NCI-H345 treated with DMSO at 0.1 percent for 48 hours (cell line): ENCODE data around the gene TAS2R41.

Source experiments
- DNase-seq: peaks from one replicate; lab custom pipeline; 2025; ENCODE audit not compliant: unreplicated experiment; lab: John Stamatoyannopoulos, UW

The TAS2R41 gene

DNA sequence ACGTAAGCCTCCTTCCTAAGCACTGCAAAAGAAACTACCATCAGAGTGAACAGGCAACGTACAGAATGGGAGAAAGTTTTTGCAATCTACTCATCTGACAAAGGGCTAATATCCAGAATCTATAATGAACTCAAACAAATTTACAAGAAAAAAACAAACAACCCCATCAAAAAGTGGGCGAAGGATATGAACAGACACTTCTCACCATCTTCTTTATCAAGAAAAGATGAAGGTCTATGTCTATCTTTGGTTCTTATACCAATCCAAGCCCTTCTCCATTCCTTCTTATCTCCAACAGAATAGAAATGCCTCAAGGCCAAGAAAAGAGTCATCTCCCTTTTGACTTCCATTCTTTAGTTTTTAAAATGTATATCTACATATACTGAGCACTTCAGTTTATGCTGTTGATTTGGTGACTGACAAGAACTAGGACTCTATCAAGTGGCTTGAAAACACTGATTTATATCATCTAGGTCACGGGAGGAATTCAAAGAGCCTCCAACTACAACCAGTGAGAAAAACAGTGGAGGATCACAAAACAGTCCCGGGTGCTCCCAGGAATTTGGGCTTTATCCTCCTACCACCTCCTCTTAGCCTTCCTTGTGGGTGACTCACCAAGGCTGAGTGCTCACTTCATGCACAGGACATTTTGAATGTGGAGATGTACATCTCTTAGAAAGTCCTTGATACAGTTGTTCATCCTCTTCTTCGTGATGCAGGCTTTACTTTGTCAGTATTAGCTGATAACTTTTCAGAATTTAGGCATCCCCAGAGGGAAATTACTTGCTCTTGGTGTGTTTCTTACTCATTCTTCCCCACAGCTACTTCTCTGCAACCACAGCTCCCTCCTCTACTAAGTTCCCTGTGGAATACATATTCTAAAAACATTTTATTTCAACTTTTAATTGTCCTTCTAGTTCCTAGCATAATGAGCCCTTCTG lies 15.4 kb downstream of the TAS2R41 start:
- DNase-seq = no peak

DNA sequence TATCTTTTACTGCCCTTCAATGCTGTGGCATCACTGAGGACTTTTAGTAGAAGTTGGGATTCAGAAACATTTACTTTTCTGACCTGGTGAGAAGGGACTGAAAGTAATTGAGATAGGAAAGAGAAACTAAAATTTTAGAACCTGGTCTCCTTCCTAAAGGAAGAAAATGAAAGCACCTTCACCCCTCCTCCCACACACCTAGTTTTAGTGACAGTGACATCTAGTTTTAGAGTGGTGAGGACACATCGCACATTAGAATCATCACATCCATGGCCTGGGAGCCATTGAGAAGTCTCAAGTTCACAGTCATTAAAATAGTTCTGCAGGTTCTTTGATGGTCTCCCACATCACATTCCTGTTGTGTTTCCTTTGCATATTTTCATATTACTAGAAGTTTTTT lies 16.1 kb downstream of the TAS2R41 start:
- no peak for DNase-seq

DNA sequence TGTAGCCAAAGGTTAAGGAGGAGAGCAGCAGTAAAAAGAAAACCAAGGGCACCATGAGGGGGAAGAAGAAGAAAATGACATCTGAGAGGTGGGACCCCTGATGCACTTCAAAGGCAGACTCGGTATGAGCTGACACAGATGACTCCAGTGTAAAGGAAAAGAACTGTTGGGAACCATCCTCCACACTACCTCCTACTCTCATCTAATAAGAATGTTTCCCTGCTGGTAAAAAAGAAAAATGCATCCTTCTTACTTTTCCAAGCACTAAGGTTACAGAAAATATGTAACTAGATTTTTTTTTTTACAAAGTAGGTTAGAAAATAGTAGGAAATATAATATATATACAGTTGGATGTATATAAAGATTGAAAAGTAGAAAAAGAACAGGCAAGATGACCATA lies 16.9 kb downstream of the TAS2R41 start:
- no peak for DNase-seq

DNA sequence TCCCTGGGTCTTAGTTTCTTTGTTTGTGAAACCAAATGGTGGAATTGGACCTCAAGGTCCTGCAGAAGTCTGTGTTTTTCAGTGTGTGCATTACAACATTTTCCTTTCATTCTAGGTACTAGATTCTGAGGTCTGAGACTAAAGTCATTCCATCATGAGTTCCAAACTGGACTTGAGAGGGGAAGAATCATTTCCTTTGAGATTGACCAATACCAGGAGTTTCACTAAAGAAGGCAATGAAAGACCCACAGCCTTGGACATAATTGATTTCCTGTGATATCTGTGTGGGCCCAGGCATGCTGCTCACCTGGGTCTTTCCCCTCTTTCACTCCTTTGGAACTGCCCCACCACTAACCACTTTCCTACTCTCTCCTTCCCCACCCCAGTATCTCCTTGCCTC lies 18.2 kb downstream of the TAS2R41 start:
- DNase-seq = no peak

DNA sequence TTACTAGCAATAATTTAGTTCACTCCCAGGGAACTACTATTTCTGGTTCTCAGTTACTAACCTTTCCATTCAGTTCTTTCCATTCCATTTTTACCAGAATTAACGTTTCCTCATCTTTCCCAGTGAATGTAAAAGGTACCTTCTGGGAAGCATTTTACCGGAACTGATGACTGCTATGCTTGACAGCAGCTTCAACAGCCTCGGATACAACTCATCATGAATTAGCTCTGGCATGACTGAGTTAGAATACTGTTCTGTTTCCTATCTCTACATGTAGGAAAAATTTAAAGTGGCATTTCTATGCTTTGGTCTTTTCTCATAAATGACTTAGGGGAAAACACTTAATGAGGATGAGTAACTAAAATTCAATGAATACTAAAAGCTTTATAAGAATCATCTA lies 18.6 kb downstream of the TAS2R41 start:
- no peak for DNase-seq

DNA sequence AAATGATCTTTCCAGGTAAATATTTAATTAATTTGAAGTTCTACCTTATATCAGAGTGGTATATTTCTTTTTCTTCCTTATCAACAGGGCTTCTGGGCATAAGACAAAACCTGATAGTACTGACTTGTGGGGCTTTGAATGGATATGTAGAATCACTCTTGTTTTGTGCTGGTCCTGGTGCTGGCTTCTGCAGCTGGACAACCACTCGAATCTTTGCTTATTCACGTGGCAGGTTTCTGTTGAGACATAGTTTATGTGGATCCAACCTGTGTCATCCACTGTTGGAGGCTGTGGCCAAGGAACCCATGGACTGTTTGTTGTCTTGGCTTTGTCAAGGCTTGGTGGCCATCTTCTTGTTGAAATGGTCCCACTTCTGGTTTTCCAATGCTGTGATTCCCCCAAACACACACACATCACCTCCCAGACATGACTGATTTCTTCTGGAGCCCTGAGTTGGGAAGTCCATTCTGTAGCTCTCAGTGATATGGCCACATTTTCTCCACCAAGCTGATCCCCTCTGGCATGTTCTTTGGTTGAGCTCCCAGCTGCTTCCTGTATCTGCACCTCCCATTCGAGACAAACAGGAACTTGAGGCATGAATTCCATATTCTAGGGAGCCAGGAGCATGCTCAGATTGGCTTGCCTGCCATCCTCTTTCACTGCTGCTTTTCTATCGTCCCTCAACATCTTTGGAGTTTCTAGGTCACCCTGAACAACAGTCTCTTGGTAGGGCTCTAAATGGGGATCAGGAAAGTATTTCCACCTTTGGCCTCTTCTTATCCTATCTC lies 19.5 kb downstream of the TAS2R41 start:
- no peak for DNase-seq

DNA sequence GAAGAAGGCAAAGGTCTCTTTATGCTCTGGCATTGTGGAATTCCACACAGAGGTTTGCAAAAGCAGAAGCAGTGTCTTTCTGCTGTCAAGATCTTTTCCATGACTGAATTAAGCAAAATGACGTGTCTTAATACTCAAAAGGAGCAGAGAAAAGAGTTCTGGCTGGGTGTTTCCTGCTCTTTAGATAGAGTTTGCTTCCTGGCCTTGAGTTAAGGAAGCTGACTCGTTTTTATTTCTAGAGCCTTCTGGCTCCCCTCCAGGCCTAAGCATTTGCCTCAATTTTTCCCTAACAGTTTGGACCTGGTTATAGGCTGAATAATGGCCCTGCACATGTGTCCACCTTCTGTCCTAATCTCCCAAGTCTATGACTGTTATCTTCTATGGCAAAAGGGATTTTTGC lies 21.6 kb downstream of the TAS2R41 start:
- DNase-seq = no peak

DNA sequence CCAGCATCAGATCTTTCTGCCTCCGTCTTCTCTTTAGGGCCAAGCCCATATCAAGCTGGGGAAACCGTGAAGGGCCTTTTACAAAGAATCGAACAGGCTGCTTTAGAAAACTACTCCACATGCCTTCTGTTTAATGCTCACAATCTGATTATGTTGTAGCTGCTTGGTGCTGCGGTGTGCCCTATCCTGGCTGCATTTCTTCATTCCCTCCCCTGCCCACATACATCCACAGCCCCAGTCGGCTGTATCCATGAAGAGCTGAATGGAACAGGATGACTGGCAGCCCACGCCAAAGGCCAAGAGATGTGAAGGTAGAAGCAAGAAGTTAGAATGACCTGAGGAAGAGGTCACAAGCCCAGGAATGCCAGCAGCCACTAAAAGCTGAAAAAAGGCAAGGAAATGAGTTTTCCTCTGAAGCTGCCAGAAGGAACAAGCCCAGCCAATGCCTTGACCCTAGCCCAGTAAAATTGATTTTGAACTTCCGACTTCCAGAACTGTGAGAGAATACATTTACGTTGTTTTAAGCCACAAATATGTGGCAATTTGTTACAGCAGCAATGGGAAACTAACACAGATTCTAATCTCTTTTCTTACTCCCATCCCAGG lies 22.2 kb downstream of the TAS2R41 start:
- DNase-seq = no peak

DNA sequence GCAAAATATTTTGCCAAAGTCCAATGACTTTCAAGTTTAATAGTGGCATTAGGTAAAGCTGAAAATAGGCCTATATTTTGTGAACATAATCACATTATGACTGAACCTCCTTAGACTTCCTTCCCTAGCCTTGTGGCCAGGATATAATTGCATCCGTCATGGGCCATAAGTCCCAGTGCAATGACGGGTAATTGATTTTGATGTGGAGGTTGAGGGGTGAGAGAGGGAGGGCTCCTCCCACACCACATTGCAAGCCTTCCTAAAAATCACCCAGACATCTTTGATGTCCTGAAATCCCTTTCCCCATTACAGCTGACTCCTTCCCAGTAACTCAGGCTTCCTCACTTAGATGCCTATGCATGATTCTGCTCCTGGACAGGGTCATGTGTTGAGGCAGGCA lies 25.6 kb downstream of the TAS2R41 start:
- no peak for DNase-seq

DNA sequence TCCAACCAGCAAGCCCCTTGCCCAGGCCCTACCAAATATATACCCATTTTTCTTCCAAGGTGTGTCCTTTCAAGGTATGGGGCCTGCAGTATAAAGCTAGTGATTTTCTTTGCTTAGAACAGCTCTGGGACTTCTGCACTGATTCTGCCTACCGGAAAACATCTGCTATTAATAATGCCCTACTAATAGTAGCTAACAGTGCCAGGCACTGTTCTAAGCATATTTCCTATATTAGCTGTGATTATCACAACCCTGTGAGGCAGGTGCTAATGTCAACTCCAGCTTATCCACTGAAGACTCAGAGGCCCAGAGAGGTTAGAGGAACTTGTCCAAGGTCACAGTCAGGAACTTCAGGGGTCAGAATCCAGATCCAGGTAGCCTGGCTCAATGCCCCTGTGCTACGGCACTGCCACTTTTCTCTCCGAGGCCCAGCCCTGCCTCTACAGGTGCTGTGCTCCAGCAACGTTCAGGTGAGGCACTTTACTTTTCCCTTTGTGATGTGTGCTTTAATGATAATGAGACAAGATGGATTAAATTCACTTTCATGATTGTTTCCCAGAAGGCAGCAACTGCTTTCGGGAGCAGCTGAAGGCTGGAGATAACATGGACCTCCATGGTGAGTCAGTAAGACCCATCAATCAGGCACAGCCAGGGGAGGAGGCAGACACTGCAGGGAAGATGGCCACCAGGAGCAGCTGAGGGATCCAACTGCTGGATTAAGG lies 26.7 kb downstream of the TAS2R41 start:
- no peak for DNase-seq

DNA sequence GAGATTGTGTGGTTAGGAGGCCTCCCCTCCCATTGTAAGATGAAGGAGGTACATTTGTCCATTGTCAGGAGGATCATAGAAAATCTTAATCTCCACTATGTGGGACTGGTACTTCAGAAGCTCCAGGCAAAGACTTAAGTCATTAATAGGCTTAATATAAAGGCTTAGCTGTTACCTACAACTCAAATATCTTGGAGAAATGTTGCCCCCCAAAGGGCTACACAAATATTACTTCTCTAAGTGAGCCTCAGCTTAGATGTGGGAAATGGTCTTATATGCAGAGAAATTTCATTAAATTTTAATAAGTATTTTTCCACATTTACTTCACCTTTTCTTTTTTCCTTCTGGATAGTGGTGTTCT lies 27.2 kb downstream of the TAS2R41 start:
- DNase-seq = no peak

DNA sequence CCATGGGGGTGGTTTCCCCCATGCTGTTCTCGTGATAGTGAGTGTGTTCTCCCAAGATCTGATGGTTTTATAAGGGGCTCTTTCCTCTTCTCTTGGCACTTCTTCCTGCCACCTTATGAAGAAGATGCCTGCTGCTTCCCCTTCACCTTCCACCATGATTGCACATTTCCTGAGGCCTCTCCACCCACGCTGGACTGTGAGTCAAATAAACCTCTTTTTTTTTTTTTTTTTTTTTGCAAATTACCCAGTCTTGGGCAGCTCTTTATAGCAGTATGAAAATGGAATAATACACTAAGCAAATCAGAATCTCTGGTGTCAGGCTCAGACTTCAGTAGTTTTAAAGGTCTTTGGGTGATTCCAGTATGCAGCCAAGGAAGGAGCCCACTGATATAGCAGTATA lies 28.2 kb downstream of the TAS2R41 start:
- DNase-seq = no peak

DNA sequence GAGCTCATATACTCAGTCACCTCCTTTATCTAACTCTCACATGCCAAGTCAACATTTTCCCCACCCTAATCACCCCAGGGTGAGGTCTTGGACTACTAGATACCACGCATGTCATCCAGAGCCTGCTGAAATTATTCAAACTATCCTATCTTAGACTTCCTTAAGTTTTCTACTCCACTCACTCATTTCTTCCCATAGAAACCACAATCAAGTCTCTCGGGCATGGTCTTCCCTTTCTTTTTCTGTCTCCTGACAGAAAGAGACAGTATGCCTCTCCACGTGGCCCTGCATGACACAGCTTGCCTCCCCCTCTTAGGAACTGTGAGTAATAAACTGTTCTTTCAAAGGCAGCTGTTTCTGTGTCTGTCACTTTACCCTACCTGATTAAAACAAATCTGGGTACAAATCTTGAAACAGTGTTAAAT lies 29.4 kb downstream of the TAS2R41 start:
- no peak for DNase-seq

DNA sequence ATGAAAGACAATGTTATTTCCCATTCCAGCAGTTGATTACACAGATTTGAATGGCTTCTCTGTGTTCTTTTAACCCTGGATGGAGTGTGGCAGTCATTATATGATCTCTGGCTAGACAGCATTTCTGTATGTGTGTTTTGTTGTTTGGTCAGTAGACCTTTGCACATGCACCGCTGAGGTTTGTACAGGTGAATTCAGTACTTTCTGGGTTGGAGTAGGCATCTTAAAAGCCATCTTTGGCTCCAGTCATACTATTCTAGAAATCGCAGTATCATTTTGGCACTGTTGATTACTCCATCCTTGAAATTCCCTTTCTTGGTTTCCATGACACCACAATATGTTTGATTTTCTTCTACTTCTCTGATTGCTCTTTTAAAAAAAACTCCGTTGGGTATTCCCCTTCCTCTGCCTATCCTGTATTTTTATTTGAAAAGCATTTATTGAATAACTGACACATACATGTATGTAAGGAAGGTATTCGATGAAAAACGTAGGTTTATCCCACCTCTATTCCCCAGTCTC lies 29.9 kb downstream of the TAS2R41 start:
- no peak for DNase-seq

DNA sequence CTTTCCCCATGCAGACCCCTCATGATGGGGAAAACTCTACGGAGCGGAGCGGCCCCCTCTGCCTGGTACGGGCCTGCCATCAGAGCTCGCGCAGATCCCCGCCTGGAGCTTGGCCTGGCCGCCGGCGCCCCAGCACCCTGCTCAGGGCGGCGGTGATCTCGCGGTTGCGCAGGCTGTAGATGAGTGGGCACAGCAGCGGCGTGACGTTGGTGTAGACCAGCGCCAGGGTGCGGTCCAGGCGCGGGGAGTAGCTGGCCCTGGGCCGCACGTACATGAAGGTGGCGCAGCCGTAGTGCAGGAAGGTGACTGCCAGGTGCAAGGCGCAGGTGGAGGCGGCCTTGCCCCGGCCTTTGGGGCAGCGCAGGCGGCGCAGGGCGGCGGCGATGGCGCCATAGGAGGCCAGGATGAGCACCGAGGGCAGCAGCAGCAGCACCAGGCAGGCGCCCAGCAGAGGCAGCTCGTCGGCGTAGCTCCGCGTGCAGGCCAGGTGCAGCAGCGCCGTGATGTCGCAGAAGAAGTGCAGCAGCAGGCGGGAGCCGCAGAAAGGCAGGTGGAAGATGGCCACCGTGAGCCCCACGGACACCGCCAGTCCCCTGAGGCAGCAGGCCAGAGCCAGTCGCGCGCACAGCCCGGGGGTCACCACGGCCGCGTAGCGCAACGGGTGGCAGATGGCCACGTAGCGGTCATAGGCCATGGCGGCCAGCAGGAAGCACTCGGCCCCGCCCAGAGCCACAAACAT lies 33.4 kb downstream of the TAS2R41 start:
- no peak for DNase-seq

DNA sequence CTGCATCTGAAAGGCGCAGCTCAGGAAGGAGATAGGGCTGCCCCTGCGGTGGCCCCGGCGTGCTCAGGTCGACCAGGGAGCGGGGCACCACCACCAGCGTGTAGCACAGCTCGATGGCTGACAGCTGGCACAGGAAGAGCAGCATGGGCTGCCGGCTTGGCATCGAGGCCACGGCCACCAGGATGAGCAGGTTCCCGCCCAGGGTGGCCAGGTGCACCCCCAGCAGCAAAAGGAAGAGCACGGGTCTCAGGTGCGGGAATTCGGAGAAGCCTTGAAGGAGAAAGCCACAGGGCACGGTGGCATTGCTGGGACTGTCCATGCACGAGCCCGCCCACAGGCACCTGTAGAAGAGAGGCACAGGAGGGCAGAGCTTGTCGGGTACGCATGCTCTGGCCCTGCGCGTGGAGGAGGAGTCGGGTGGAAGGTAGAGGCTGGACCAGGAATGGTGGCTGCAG lies 33.9 kb downstream of the TAS2R41 start:
- no peak for DNase-seq

DNA sequence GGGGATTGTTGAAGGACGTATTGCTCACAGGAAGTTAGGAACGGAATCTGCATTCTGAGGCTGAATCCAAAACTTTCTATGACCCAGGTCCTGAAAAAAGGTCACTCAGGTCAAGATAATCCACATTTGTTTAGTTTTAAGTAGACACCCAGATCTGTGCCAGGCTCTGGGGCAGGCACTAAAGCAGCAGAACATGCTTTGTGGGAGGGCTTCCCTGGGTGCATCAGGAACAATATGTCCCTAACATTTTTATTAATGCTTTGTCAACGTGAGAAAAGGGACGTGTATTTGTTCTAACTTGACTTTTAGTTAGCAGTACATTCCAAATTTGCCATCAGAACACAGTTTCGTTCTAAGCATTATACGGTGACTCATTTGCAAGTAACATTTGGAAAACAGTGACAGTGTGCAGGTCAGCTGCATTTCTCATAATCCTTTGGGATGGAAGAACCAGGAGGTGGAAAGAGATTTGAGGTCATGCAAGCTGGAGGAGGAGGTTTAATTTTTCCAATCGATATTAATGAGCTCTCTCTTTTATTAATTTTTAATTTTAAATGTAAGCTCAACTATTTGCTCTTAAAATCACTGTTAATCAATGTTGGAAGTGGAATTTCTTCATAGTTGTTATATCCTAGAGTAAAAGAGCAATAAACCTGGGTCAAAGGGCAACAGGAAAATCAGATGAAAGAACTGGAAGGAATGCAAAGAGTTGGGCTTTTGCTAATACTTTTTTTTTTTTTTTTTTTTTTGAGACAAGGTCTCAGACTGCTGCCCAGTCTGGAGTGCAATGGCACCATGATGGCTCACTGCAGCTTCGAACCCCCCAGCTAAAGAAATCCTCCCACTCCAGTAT lies 35.0 kb downstream of the TAS2R41 start:
- no peak for DNase-seq

DNA sequence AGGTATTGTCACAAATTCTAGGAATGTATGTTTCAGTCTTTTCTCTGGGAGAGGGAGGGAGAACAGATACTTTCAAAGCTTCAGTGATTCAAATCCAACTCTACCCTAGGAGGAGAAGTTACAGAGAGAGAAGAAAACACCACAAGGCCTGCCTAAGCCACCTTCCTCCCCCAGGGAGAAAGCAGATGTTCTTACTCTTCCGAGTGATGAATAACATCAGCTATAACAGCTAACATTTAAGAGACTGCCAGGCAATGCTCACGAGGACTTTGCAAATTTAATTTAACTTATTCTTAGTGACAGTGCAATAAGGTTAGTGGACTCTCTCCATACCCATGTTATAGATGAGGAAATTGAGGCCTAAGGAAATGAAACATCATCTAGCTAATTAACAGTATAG lies 36.8 kb downstream of the TAS2R41 start:
- DNase-seq = no peak

DNA sequence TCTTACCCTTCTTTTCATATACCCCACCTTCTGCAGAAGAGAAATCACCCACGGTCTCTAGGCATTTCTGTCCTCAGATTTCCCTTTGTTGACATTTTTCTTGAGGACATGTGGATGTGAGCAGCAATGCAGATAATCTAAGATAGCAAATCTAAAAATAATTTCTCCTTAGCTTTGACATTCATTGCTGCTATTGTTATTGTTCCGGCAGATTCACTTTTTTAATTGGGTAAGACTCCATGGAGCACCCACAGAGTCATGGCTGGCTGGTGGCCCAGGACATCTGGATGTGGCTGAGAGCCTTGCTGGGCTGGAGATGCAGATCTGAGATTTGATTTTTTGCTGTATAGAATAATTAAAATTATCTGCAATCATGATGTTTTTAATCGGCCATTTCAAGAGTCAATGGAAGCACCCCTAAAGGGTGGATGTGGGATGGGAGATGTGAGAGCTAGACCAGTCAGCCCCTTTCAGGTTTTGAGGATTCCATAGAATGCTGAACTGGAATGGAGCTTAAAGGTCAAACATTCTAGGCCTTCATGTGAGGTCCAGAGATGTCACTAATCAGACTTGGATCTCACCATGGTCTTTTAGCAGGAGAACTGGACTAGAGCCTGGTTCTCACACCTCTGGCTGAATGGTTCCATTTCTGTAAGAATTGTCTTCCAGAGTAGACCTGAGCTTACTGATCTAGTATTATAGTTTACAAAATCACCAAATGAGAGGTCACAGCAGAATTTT lies 37.5 kb downstream of the TAS2R41 start:
- no peak for DNase-seq
